Spleen (tissue), 11 donors: ENCODE results near the gene ELP1. TPM values are rescaled to one million over a fixed set of nuclear protein-coding genes. Genes with fewer than 3 reads are reported as not detected.

ENCODE experiments used
- DNase-seq: peaks from one replicate; pipeline ENCODE4 v3.0.0-alpha.2; 2020
- H3K27ac ChIP-seq, 8 donors: fragments of 200-600 bp; sonication (generic) in 7 of 8; 1 replicate in 4 of 8; 2 replicates in 4 of 8; pipeline versions ENCODE4 v1.5.0 to v1.8.0; 2016 to 2021; ENCODE audit warnings: inconsistent platforms in 4 of 8, mild to moderate bottlenecking in 4 of 8, moderate library complexity in 1 of 8
- H3K27me3 ChIP-seq, 7 donors: fragments of 200-600 bp; sonication (generic) in 6 of 7; replicated peaks in 1 of 7; 1 replicate in 4 of 7; 2 replicates in 3 of 7; pipeline versions ENCODE4 v1.5.0 to v1.8.0; 2016 to 2021; ENCODE audit warnings: inconsistent platforms in 3 of 7, mild to moderate bottlenecking in 1 of 7
- H3K36me3 ChIP-seq, 6 donors: fragments of 200-600 bp; sonication (generic) in 5 of 6; 1 replicate in 4 of 6; 2 replicates in 2 of 6; pipeline versions ENCODE4 v1.5.0 to v1.8.0; 2016 to 2021; ENCODE audit warnings: inconsistent platforms in 2 of 6
- H3K4me1 ChIP-seq, 6 donors: fragments of 200-600 bp; sonication (generic) in 5 of 6; 1 replicate in 3 of 6; 2 replicates in 3 of 6; pipeline versions ENCODE4 v1.5.0 to v1.8.0; 2016 to 2021; ENCODE audit warnings: inconsistent platforms in 3 of 6
- H3K4me3 ChIP-seq, 8 donors: fragments of 200-600 bp; sonication (generic) in 7 of 8; 1 replicate in 4 of 8; 2 replicates in 4 of 8; pipeline versions ENCODE4 v1.5.0 to v1.8.0; 2016 to 2021; ENCODE audit warnings: inconsistent platforms in 4 of 8, mild to moderate bottlenecking in 4 of 8, moderate library complexity in 2 of 8
- H3K9me3 ChIP-seq, 8 donors: fragments of 200-600 bp; sonication (generic) in 7 of 8; 1 replicate in 4 of 8; 2 replicates in 4 of 8; pipeline versions ENCODE4 v1.5.0 to v1.8.0; 2016 to 2021; ENCODE audit warnings: inconsistent platforms in 4 of 8
- CTCF ChIP-seq, 11 experiments: fragments of 200-600 bp in 7 of 11; fragments of 450-650 bp in 4 of 11; sonication (generic) in 4 of 11; IDR thresholded peaks in 8 of 11; conservative IDR thresholded peaks in 3 of 11; 1 replicate in 7 of 11; 2 replicates in 4 of 11; pipeline versions ENCODE4 v1.4.0 to v1.8.0; 2016 to 2021; ENCODE audit warnings: antibody characterized with exemption in 11 of 11, inconsistent platforms in 4 of 11, mild to moderate bottlenecking in 1 of 11
- POLR2A ChIP-seq, 3 donors: fragments of 450-650 bp; IDR thresholded peaks; one replicate each; pipeline ENCODE4 v1.5.1; 2017; ENCODE audit warnings: antibody characterized with exemption in 3 of 3, mild to moderate bottlenecking in 1 of 3
- POLR2AphosphoS5 ChIP-seq, 3 donors: sonication (generic); formaldehyde crosslinking; IDR thresholded peaks; one replicate each; pipeline ENCODE4 v1.5.1; 2017; ENCODE audit warnings: antibody characterized with exemption in 3 of 3
- whole genome bisulfite sequencing, 5 donors: extraction: QIAGEN DNeasy Blood & Tissue Kit in 3 of 5; methylation state at CpG; one replicate each; pipeline versions ENCODE4 v1.1.5 to v1.1.7; 2013 to 2018; 5-methylcytosine and 5-hydroxymethylcytosine counted together
- intact Hi-C: fragments of 100-400 bp; cut with DNase I; formaldehyde crosslinking; loops from one replicate; pipeline ENCODE4 v1.15.0; 2023; ENCODE audit warnings: low total_unique reads
- polyA plus RNA-seq, 3 donors: library from polyadenylated mRNA; stranded (reverse); fragments of 200-250 nt; gene quantifications; one replicate each; pipeline ENCODE4 v1.2.1, GENCODE V29; 2013
- total RNA-seq, 7 donors: library from RNA; depleted of rRNA in 3 of 7; stranded (reverse); fragments of >200 nt in 3 of 7; fragmentation: NEBNext Ultra II Directional in 4 of 7; extraction: Animal tissue kit (Norgen Biotek cat#: 25700) in 4 of 7; gene quantifications; one replicate each; pipeline versions ENCODE4 v1.1.0 to v1.2.1, GENCODE V29; 2016 to 2021
- donor health status: healthy with polysubstance abuse.
- donor health status: DM: no; HTN: no; CAD: no; lungs with moderate emphysema.
- donor health status: DM: no; HTN: no; CAD: no.
- donor health status: Bipolar disorder and iron deficiency.
- donor health status: healthy.
- donor health status: DM: no; HTN: no; CAD: no.
- donor health status: DM: yes; HTN: yes; CAD: no.

The ELP1 gene
- total and polyA plus RNA-seq, 10 donors, result 9.9 to 30.5 (median 17.6) TPM

- DNase-seq, result no peak
- intact Hi-C loops, result no loop called here
- Histone ChIP-seq H3K9me3 (no peaks in the 10 kb centered on the region), H3K4me3 (no peak overlapping the region), H3K27me3 (no peaks in the 10 kb centered on the region), H3K4me1 (peaks cover 0 to 6% (median 0%) of the 10 kb centered on the region in 6 donors), H3K36me3 (peaks cover 5 to 99% (median 84%) of the 10 kb centered on the region in 6 donors), H3K27ac (no peak overlapping the region)
- TF ChIP-seq POLR2AphosphoS5 (IDR thresholded peaks at IDR 0.05) (no peak), POLR2A (IDR thresholded peaks at IDR 0.05) (no peak)
Observed at GRCh38 chr9:108910402-108910801, 23.5 kb downstream of the ELP1 start.

GRCh38 chr9:108905494-108905893 is 28.4 kb downstream of the ELP1 start:
- no peak overlapping the region for H3K4me3 ChIP-seq
- no peaks in the 10 kb centered on the region for H3K4me1 ChIP-seq
- H3K27me3 ChIP-seq, result no peaks in the 10 kb centered on the region
- DNase-seq, result no peak
- 86 to 95% (median 91%) methylated on average over 2 of the region's 2 CpGs for WGBS, 5 donors
- intact Hi-C loops, result no loop called here
- TF ChIP-seq POLR2A (IDR thresholded peaks at IDR 0.05), result no peak
- no peak for TF ChIP-seq CTCF (IDR thresholded peaks at IDR 0.05 in 8 of 11, conservative IDR thresholded peaks at IDR 0.05 in 3 of 11)
- TF ChIP-seq POLR2AphosphoS5 (IDR thresholded peaks at IDR 0.05), result no peak
- H3K9me3 ChIP-seq, result no peaks in the 10 kb centered on the region
- peaks cover 5 to 100% (median 90%) of the 10 kb centered on the region in 6 donors for H3K36me3 ChIP-seq
- no peak overlapping the region for H3K27ac ChIP-seq

GRCh38 chr9:108904161-108904560 is 29.8 kb downstream of the ELP1 start:
- 93 to 97% (median 96%) methylated on average over 3 of the region's 3 CpGs for WGBS, 5 donors
- TF ChIP-seq POLR2AphosphoS5 (IDR thresholded peaks at IDR 0.05) (no peak), CTCF (IDR thresholded peaks at IDR 0.05 in 8 of 11, conservative IDR thresholded peaks at IDR 0.05 in 3 of 11) (no peak), POLR2A (IDR thresholded peaks at IDR 0.05) (no peak)
- no peak for DNase-seq
- intact Hi-C loops, result no loop called here
- Histone ChIP-seq H3K4me1 (no peaks in the 10 kb centered on the region), H3K27ac (no peak overlapping the region), H3K9me3 (no peaks in the 10 kb centered on the region), H3K4me3 (no peak overlapping the region), H3K27me3 (no peaks in the 10 kb centered on the region), H3K36me3 (peaks cover 0 to 100% (median 90%) of the 10 kb centered on the region in 6 donors)

- TF ChIP-seq CTCF (IDR thresholded peaks at IDR 0.05 in 8 of 11, conservative IDR thresholded peaks at IDR 0.05 in 3 of 11) (no peak), POLR2A (IDR thresholded peaks at IDR 0.05) (no peak), POLR2AphosphoS5 (IDR thresholded peaks at IDR 0.05) (no peak)
- Histone ChIP-seq H3K4me3 (no peak overlapping the region), H3K36me3 (peaks cover 0 to 100% (median 90%) of the 10 kb centered on the region in 6 donors), H3K9me3 (no peaks in the 10 kb centered on the region), H3K27ac (no peak overlapping the region), H3K4me1 (no peaks in the 10 kb centered on the region), H3K27me3 (no peaks in the 10 kb centered on the region)
- intact Hi-C loops, result no loop called here
- DNase-seq, result no peak
- 64 to 89% (median 85%) methylated on average over 2 of the region's 2 CpGs for WGBS, 5 donors
Observed at GRCh38 chr9:108903420-108904103, 30.4 kb downstream of the ELP1 start.
